NCI-H2171 treated with DMSO at 0.1 percent for 48 hours (cell line): ENCODE measurements around the gene PELI2.
"Not testable (repeated sequence)": the region's sequence is repeated elsewhere in the genome, so short reads cannot be mapped to it uniquely, and the experiment has no call there.

Experiments used
- DNase-seq: peaks from one replicate; lab custom pipeline; 2025; lab: John Stamatoyannopoulos, UW

Gene PELI2

DNA sequence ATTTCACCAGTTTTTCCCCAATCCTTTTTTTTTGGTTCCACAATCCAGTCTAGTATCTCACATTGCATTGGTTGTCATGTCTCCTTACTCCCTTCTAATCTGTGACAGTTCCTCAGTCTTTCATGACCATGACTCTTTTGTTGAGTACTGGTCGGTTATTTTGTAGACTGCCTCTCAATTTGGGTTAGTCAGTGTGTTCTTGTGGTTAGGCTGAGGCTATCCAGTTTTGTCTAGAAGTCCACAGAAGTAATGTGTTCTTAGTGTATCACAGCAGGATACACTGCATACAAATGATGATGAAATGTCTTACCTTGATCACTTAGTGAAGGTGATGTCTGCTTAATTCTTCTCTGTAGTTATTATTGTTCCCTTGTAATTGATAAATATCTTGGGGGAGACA is 24.8 kb downstream of the PELI2 start:
- no peak for DNase-seq

DNA sequence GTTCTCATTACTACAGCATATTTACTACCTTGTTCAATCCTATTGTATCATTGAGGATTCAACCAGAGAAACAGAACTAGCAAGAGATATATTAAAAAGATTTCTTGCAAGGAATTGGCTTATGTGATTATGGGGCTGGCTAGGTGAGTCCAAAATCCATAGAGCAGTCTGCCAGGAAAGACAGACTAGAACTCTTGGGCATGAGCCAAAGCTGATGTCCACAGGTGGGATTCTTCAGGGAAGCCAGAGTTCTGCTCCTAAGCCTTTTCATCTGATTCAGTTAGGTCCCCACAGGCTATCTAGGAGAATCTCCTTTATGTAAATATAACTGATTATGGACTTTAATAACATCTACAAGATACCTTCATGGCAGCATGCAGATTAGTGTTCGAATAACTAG is 26.0 kb downstream of the PELI2 start:
- no peak for DNase-seq

DNA sequence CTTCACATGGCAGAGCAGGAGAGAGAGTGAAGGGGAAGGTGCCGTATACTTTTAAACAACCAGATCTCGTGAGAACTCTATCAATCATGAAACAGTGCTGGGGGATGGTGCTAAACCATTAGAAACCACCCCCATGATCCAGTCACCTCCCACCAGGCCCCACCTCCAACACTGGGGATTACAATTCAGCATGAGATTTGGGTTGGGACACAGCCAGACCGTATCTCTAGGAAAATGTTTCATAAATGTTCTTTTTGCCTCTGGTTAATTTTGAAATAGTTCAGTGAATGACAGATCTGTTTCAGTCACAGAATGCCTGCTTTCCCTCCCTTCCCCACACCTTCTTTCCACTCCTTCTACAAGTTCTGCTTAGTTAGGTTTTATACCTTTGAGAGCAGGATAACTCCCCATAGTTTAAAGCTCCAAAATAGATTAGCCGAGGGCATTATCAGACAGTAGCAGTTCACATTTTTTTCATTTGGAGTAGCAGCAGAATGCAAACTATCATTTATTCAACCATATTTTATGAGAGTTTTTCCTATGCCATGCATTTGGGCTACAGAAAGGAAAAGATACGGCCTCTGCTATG is 27.1 kb downstream of the PELI2 start:
- DNase-seq = no peak

DNA sequence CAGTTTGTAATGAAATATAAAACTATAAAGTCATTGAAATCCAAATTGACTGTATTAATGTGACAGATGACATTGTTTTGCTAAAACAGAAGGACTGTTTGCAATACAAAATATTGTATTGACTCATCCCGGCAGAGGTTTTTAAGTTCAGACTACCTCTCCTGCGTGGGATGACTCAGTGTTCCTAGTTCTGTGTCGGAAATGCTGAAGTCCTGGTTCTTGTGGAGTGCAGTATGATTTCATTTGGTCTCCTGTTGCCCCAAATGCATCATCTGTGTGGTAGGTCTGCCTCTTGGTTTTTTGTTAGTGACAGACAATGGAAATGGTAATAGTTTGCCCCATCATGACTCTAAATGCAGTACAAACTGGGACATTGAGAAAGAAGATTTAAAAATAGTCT is 27.8 kb downstream of the PELI2 start:
- peak; percentile 70 for DNase-seq

DNA sequence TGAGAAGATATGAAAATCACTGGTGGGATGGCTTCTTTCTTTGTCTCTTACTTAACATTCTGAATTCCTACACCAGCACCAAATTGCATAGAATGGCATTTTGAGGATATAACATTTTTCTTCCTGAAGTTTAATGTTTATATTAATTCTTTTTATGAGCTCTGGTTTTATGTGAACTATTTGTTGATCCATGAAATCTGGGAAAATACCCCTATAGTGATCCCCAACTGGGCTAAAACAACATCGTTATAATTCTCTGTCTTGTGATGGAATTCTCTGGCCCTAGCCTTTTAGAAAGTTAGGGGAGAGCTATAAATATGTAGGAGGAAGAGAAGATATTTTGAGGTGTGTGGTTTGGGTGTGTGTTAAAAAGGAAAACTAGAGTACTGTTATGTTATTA is 29.2 kb downstream of the PELI2 start:
- no peak for DNase-seq

DNA sequence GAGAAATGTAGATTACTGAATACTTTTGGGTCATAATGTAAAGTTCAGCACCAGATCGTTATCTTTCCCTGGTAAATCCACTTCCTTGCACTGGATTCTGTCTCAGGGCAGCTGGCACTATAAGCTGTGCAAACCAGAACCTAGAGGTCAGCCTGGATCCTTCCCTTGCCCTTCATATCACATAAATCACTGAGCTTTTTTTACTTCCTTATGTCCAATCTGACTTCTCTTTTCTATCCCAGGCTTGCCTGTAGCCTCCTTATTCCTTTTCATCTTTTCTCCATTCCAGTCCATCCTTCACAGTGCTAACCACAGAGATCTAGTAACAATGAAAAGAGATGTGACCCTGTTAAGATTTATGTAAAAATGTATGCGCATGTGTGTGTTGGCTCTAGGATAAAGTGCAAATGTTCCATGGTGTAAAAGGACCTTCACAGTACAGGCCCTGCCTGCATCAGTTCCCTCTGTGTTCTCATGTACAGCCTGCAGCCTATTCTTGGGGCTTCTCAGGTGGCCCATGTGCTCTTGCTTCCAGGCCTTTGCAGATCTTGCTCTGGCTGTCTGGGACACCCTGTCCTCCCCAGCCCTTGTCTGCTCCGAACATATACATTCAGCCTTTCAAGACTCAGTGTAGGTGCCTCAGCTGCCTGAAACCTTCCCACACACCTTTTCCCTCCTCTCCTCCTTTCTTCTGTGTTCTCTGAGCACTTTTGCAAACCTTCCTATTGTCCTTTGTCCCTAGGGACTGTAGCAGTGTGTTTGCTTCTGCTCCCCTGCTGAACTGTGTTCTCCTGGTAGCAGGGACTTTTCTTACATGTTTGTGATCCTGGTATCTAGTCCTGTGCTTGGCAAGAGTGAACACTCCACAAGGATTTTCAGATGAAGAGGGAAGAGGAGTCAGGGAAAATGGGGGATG is 30.0 kb downstream of the PELI2 start:
- DNase-seq = peak; percentile 35

DNA sequence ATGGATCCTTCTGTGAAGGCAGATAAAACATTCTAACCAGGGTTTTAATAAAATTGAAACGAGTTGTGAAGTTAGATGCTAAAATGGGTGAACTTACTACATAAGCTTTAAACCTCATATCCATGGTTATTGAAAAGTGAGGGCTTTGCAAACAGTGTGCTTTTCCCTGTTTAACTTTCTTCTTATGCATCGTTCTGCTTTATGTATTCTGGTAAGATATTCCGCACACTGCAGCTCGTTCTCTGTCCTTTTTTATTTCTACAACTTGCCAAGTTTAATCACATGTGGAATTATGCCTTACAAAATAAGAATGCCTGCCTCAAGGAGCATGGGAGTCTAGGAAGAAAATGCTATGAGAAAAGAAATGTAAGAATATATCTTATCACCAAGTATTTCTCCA is 30.9 kb downstream of the PELI2 start:
- DNase-seq = no peak

DNA sequence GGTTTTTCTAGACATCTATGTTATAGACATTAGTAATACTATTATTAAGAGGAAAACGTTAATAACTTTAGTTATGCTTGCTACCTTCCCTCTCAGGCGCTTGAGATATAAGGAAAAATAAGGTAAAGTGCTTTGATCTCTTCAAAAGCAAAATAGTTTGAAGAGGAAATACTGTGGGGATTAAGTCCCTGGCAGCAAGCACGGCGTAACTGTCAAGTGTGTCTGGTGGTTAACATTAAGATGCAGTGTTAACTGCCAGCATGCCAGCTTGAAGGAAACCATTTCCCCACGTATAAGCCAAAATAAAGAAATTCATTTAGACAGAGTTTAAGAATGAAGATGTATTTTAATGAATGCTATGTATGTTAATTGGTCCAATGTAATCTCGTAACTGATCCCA is 31.8 kb downstream of the PELI2 start:
- no peak for DNase-seq

DNA sequence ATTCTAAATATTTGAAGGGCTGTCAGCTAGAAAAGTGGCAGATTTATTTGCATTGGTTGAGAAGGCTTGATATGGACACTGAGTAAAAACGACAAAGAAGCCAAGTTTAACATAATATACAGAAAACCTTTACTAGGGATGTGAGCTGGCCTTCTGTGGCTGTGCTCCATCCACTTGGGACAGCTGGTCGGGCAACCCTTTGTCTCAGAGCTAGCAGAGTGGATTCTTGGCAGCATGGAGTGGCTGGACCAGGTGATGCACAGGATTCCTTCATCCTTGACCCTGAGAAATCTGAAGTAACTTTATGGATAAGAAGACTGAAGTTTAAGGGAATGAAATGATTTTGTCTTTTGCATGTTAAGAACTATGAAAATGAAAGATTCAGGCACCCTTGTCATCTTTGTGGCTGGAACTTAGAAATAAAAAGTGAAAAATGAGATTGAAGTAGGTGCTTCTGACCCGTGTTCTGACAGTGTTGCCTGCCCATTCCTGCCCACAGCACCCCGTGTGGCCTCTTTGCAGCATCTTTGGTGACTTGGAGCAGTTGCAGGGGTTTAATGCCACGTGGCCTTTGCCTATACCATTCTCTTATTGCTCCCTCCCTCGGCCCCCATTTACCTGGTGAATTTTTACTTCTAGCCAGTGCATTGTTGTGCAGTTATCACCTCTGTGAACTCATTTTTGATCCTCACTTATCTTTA is 32.6 kb downstream of the PELI2 start:
- DNase-seq = no peak

DNA sequence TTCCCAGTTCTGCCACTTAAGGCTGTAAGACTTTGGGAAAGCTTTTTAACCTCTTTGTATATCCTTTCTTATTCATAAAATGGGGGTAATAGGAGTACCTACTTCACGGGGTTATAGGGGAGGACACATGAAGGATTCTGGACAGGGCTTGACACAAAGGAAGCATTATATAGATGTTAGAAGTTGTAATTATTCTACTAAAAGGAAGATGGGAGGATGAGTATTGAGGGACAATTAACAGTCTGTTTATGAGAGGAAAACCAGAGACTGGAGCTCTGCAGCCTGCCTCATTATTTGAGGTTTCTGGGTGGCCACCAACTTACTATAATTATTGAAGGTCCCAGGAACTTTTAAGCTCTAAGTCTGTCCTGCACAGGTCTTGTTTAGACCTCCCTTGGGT is 34.0 kb downstream of the PELI2 start:
- DNase-seq = no peak

DNA sequence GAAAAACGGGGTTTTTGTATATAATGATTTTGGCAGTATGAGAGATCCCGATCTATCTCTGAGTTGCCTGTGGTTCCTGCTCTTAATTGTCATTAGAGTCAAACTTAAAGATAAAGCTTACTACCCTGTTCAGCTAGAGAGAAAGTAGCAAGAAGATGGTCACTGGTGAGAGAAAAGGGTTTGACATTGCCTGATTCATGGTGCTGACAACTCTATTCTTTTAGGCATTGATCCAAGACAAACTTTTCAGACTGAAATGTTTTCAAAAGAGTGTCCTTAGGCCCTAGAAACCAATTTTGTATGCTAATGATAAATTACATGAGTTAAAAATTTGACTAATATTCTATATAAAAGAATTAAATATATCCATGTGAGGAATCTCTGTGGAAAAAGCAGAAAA is 35.1 kb downstream of the PELI2 start:
- no peak for DNase-seq

DNA sequence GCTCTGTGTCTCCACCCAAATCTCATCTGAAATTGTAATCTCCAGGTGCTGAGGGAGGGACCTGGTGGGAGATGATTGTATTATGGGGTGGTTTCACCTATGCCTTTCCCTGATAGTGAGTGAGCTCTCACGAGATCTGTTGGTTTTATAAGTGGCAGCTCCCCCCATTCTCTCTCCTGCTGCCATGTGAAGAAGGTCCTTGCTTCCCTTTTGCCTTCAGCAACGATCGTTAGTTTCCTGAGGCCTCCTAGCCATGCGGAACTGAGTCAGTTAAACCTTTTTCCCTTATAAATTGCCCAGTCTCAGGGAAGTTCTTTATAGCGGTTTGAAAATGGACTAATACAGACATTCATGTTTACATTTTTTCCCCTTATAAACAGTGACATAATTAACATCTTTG is 36.1 kb downstream of the PELI2 start:
- DNase-seq = no peak

DNA sequence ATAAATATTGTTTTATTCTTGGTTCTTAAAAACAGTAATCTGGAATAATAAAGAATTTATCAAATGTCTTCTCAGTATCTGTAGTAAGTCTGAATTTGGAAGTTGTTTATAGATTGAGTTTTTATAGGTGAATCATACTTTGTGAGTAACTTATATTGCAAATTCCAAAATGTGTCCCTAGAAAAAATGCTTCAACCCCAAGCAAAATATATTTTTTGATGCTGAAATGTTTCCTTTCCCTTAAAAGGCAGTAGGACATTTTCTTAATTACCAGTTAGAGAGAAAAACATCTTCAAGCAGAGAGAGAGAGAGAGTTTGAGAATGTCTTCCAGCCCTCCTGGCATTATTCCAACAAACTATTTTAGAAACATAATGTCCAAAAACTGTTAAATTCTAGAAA is 37.9 kb downstream of the PELI2 start:
- DNase-seq = no peak

DNA sequence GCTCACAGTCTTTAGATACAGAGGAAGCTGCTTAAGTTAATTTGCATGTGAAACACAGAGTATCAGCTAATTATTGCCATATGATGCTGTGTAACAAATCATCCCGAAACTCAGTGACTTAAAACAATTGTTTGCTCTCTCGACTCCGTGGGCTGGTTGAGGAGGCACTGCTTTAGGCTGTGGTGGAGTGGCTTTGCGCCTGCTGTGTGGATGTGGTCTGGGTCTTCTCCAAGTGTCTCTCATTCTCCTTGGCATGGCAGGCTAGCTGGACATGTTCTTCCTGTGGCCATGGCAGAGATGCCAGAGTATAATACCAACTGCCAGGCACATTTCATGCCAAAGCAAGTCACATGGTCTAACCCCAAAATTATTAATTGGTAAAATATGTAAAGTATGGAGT is 40.9 kb downstream of the PELI2 start:
- no peak for DNase-seq

DNA sequence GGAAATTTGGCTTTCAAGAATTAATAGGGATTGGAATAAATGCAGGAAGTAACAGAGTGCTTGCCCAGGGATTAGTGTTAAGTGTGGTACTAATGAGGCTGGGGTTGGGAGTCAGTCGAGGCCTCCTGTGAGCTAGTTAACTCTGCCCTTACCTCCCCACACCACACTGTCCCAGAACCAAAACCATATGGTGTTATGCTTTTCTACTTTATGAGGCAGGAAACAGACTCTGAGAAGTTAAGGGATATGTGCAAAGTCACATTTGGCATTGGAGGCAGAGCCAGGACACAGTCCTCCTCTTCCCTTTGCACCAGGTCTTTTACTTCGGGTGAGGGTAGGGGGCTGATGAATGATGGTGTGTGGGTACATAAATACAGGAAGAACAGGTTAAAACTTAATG is 41.9 kb downstream of the PELI2 start:
- peak; percentile 23 for DNase-seq

DNA sequence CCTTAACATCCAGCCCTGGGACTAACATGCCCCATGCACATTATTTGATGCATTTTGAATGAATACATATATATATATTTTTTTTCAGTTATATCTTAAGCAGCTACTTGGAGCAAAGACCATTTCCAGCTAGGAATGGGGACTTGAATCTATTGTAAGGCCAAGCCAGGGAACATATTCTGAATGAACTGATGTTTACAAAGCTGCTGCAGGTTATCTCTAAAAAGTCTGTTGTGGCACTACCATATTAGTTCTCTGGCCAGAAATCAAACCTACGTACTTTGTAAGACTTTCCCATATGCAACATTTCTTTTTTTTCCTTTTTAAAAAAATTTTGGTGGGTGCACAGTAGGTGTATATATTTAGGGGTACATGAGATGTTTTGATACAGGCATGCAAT is 43.4 kb downstream of the PELI2 start:
- DNase-seq = no peak

DNA sequence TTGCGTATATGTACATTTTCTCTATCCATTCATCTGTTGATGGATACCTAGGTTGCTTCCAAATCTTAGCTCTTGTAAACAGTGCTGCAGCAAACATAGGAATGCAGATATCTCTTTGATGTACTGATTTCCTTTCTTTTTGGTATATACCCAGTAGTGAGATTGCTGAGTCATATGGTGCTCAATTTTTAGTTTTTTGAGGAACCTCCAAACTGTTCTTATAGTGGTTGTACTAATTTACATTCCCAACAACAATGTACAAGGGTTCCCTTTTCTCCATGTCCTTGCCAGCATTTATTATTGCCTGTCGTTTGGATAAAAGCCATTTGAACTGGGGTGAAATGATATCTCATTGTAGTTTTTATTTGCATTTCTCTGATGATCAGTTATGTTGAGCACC is 44.3 kb downstream of the PELI2 start:
- DNase-seq = no peak

DNA sequence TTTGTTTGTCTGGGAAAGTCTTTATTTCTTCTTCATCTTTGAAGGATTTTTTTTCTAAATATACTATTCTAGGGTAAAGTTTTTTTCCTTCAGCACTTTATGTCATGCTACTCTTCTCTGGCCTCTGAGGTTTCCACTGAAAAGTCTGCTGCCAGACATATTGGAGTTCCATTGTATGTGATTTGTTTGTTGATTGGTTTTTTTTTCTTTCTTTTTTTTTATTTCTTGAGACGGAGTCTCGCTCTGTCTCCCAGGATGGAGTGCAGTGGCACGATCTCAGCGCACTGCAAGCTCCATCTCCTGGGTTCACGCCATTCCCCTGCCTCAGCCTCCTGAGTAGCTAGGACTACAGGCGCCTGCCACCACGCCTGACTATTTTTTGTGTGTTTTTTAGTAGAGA is 48.4 kb downstream of the PELI2 start:
- DNase-seq = not testable (repeated sequence)

DNA sequence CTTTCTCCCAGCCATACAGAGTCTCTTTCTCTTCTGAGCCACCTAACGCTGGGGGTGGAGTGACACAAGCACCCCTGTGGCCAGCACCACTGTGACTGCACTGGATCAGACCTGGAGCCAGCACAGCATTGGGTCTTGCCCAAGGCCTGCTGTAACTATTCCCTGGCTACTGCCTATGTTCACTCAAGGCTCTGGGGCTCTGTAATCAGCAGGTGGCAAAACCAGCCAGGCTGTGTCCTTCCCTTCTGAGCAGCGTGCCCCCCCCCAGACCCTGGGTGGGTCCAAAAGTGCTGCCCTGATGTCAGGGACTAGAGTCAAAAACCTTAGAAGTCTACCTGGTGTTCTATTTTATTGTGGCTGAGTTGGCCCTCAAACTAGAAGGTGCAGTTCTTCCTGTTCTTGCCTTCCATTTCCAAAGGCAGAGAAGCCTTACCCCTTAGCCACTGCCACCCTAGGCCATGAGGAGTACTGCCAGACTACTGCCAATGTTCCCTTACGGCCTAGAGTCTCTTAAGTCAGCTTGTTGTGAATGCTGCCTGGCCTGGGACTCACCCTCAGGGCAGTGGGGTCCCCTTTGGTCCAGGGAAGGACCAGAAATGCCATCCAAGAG is 49.9 kb downstream of the PELI2 start:
- no peak for DNase-seq

DNA sequence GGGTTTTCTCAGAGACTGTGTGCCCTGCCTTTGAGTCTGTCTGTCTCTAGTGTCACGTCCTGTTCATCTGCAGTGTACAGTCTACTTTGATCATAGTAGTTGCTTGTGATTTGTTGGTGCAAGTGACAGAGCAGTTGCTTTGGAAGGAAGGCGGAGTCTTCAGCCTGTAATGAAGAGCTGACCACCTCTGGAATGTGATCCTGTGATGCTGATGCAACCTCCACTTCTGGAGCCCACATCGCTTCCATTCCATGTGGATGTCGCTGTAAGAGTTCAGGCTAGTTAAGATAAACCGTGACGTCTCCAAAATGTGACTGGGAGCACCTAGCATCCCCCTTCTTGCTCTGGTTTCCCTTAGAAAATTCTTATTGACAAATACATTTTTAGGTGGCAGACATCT is 51.8 kb downstream of the PELI2 start:
- no peak for DNase-seq

DNA sequence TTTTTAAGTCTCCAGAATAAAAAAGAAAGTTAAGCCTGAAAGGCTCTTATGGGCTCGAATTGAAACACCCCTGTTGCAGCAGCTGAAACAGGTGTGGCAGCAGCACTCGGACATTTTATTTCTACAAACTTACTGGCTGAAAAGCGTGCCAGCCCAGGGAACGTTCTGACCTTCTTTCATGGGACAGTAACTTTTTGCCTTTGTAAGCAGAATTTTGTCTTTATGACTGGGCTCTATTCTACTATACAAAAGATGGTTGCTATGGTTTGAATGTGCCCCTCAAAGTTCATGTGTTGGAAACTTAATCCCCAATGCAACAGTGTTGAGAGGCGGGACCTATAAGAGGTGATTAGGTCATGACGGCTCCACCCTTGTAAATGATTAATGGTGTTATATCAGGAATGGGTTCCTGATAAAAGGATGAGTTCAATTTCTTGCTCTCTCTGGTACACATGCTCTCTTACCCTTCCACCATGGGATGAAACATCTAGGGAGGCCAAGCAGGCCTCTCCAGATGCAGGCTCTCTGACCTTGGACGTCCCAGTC is 52.7 kb downstream of the PELI2 start:
- no peak for DNase-seq

DNA sequence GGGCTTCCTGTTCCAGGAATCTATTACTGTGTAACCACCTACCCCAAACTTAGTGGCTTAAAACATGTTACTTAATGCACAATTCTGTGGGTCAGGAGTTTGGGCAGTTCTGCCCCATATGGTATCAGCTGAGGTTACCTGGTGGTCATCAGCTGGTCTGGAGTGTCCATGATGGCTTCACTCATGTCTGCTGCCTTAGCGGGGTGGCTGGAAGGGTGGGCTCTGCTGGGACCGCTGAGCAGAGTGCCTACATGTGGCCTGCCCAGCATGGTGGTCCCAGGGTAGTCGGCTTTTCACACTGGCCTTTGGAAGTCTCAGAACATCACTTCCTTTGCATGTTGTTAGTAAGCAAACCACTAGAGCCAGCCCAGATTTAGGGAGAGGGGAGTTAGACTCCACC is 53.9 kb downstream of the PELI2 start:
- DNase-seq = no peak

DNA sequence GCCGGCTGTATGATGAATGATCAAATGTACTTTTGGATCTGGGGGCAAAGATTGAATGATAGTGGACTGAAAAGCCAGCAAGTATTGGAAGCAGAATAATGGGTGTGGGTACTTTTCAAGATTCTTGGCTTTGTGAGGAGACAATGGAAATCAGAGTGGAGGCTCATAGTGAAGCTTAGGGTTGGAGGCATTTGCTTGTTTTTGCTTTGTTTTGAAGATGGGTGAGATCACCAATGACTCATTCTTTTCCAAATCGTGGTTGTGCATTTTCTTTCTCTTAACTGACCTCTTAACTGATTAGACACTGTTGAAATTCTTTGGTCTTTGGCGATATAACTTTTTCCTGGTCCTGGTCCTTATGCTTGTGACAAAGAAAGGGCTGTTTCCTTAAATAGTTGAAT is 54.4 kb downstream of the PELI2 start:
- DNase-seq = no peak
